ENCODE data around the gene SLC6A17. TPM values are rescaled to one million over a fixed set of nuclear protein-coding genes. Genes with fewer than 3 reads are reported as not detected.

Gene SLC6A17
- total RNA-seq, 2 experiments from 2014 or later: not detected

DNA sequence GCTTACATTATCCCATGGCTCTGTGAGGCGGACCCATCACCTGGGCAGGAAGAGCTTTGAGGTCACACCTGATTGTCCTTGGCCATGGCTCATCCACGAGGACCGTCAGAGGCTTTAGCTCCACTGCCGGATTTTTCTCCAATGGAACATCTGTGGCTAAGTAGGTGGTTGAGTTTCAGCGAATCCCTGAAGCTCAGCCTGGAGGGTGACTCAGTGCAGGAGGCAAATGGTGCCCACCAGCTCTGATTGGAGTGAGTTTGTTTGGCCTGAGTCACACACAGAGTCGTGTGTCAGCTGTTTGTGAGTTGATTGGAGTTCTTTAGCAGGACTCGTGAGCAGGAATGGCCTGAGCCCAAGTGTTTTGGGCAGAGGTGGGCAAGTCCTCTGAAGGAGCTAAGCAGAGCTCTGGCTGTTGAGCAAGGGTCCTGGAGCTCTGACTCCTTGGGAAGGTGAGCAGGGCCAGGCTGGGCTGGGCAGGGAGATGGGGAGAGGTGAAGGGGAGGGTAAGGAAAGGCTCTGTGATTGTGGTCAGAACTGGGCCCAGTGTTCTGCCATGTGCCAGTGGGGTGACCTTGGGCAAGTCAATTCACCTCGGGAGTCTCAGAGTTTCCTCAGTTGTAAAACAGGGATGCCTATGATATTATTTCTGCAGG, 2.0 kb downstream of the SLC6A17 start:
- H3K27ac Mint-ChIP-seq: no peak overlapping the region
- TF ChIP-seq, protein P1, sequence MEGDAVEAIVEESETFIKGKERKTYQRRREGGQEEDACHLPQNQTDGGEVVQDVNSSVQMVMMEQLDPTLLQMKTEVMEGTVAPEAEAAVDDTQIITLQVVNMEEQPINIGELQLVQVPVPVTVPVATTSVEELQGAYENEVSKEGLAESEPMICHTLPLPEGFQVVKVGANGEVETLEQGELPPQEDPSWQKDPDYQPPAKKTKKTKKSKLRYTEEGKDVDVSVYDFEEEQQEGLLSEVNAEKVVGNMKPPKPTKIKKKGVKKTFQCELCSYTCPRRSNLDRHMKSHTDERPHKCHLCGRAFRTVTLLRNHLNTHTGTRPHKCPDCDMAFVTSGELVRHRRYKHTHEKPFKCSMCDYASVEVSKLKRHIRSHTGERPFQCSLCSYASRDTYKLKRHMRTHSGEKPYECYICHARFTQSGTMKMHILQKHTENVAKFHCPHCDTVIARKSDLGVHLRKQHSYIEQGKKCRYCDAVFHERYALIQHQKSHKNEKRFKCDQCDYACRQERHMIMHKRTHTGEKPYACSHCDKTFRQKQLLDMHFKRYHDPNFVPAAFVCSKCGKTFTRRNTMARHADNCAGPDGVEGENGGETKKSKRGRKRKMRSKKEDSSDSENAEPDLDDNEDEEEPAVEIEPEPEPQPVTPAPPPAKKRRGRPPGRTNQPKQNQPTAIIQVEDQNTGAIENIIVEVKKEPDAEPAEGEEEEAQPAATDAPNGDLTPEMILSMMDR (IDR thresholded peaks at IDR 0.05): no peak
- no peaks in the 10 kb centered on the region for H3K36me3 Mint-ChIP-seq (ENCODE audit: low read depth)
- DNase-seq: no peak
- no peaks in the 10 kb centered on the region for H3K9me3 Mint-ChIP-seq
- Histone ChIP-seq H3K36me3 (ENCODE audit: insufficient read depth, low read length) (no peaks in the 10 kb centered on the region), H3K4me1 (ENCODE audit: insufficient read depth, low read length) (peaks cover 2% of the 10 kb centered on the region), H3K9me3 (ENCODE audit: control insufficient read depth in 1 of 2, insufficient read depth in 1 of 2, low read length in 2 of 2) (peaks cover 0 to 15% of the 10 kb centered on the region in 2 experiments), H3K27me3 (ENCODE audit: control insufficient read depth in 1 of 2, insufficient read depth in 2 of 2, low read length in 2 of 2) (peaks cover 52 to 81% of the 10 kb centered on the region in 2 experiments), H3K4me3 (ENCODE audit: low read length) (no peak overlapping the region), H3K27ac (ENCODE audit: low read depth in 1 of 2, low read length in 2 of 2) (no peak overlapping the region)
- H3K27me3 Mint-ChIP-seq: peaks cover 59% of the 10 kb centered on the region
- H3K4me1 Mint-ChIP-seq (ENCODE audit: low read depth): no peaks in the 10 kb centered on the region
- H3K4me3 Mint-ChIP-seq: no peak overlapping the region
- CTCF ChIA-PET: no interaction called here
- no peak for ATAC-seq (ENCODE audit: poor library complexity)
- intact Hi-C loops (cut with DNase I, micrococcal nuclease): loop anchor here in 1 of 2 experiments (10.0 kb wide), 1 partner anchor 593 kb away; no protein-coding TSS in a partner anchor
- POLR2A ChIA-PET: no interaction called here

DNA sequence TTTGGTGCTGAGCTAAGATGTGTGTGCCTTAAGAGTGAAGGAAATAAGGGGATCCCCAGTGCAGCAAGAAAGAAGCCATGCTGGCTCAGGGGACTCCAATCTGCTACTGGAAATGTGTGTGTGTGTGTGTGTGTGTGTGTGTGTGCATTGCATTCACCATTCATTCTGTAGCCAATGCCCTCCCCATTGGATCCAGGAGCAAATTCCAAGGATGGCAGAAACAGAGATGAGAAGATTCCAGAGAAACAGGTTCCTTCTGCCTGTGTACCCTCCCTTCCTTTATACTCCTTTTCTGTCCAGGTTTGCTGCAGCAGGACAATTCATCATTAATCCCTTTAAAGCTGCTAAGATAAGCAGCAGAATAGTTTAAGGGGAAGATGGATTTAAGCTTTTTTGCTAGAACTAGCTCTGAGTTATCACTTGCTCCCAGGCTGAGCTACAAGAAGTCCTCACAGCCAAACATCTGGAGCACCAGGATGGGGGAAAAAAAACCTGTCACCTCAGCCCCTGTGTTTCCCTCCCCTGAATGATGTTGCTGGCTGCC, 3.2 kb downstream of the SLC6A17 start:
- intact Hi-C loops (cut with DNase I, micrococcal nuclease): loop anchor here in 1 of 2 experiments (10.0 kb wide), 1 partner anchor 591 kb away; no protein-coding TSS in a partner anchor
- TF ChIP-seq, protein P1 (IDR thresholded peaks at IDR 0.05): no peak
- Mint-ChIP-seq H3K27ac (no peak overlapping the region), H3K4me3 (no peak overlapping the region), H3K27me3 (peaks cover 66% of the 10 kb centered on the region), H3K36me3 (ENCODE audit: low read depth) (no peaks in the 10 kb centered on the region), H3K9me3 (peaks cover 2% of the 10 kb centered on the region), H3K4me1 (ENCODE audit: low read depth) (no peaks in the 10 kb centered on the region)
- Histone ChIP-seq H3K4me3 (ENCODE audit: low read length) (no peak overlapping the region), H3K27ac (ENCODE audit: low read depth in 1 of 2, low read length in 2 of 2) (no peak overlapping the region), H3K36me3 (ENCODE audit: insufficient read depth, low read length) (no peaks in the 10 kb centered on the region), H3K4me1 (ENCODE audit: insufficient read depth, low read length) (peaks cover 2% of the 10 kb centered on the region), H3K27me3 (ENCODE audit: control insufficient read depth in 1 of 2, insufficient read depth in 2 of 2, low read length in 2 of 2) (peaks cover 49 to 78% of the 10 kb centered on the region in 2 experiments), H3K9me3 (ENCODE audit: control insufficient read depth in 1 of 2, insufficient read depth in 1 of 2, low read length in 2 of 2) (peaks cover 0 to 15% of the 10 kb centered on the region in 2 experiments)
- ATAC-seq (ENCODE audit: poor library complexity): no peak
- no peak for DNase-seq
- POLR2A ChIA-PET: no interaction called here
- CTCF ChIA-PET: no interaction called here

DNA sequence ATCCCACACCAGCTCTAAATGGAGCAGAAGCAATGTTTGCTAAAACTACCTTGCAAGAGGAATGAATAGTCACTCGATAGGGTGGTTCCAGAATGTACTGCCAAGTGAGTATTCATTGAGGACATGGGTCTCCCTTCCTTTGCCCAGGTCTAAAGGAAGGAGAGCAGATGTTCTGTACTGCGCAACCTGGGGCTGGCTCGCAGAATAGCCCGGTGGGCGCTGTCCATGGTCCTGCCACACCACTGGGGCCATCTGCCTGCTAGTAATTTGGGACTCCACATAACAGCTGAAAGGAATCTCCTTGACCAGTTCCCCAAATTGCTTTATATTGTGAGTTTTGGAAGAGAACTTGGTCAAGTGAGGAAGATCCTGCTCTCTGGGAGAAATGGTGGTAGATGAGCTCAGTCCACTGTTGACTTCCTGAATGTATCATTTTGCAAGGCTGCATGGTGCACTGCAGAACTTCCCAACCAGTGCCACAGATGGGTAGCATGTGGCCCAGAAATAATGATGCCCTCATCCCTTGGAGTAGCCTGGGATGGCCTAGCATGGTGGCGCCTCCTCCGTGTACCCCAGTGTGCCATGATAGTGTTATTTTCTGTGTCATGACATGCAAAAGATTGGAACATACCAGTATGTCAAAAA, 5.7 kb downstream of the SLC6A17 start:
- DNase-seq (peak in 13 of 14 experiments; percentile 15 to 56 (median 31)), ATAC-seq (ENCODE audit: poor library complexity) (no peak)
- no peaks in the 10 kb centered on the region for H3K36me3 ChIP-seq (ENCODE audit: insufficient read depth, low read length)
- no peaks in the 10 kb centered on the region for H3K36me3 Mint-ChIP-seq (ENCODE audit: low read depth)
- no peak overlapping the region for H3K4me3 Mint-ChIP-seq
- peaks cover 0 to 17% of the 10 kb centered on the region in 2 experiments for H3K9me3 ChIP-seq (ENCODE audit: control insufficient read depth in 1 of 2, insufficient read depth in 1 of 2, low read length in 2 of 2)
- no peak overlapping the region for H3K27ac ChIP-seq (ENCODE audit: low read depth in 1 of 2, low read length in 2 of 2)
- no peak overlapping the region for H3K4me3 ChIP-seq (ENCODE audit: low read length)
- H3K9me3 Mint-ChIP-seq: peaks cover 2% of the 10 kb centered on the region
- H3K27ac Mint-ChIP-seq: no peak overlapping the region
- peaks cover 43 to 55% of the 10 kb centered on the region in 2 experiments for H3K27me3 ChIP-seq (ENCODE audit: control insufficient read depth in 1 of 2, insufficient read depth in 2 of 2, low read length in 2 of 2)
- peaks cover under 1% of the 10 kb centered on the region for H3K4me1 ChIP-seq (ENCODE audit: insufficient read depth, low read length)
- peaks cover 84% of the 10 kb centered on the region for H3K27me3 Mint-ChIP-seq
- TF ChIP-seq, protein P1 (IDR thresholded peaks at IDR 0.05): no peak
- intact Hi-C loops (cut with DNase I, micrococcal nuclease): loop anchor here in 1 of 2 experiments (10.0 kb wide), 1 partner anchor 589 kb away; no protein-coding TSS in a partner anchor
- ChIA-PET POLR2A (no interaction called here), CTCF (no interaction called here)
- H3K4me1 Mint-ChIP-seq (ENCODE audit: low read depth): no peaks in the 10 kb centered on the region
